Measurements from ENCODE around the gene TSPAN2. TPM values are rescaled to one million over a fixed set of nuclear protein-coding genes. Genes with fewer than 3 reads are reported as not detected.
A peak's percentile ranks its signal among the peaks of the same experiment; 100 is the strongest.

The TSPAN2 gene
- total and polyA plus RNA-seq, 2 donors from 2014 or later, result 9.9 to 14.6 TPM

DNA sequence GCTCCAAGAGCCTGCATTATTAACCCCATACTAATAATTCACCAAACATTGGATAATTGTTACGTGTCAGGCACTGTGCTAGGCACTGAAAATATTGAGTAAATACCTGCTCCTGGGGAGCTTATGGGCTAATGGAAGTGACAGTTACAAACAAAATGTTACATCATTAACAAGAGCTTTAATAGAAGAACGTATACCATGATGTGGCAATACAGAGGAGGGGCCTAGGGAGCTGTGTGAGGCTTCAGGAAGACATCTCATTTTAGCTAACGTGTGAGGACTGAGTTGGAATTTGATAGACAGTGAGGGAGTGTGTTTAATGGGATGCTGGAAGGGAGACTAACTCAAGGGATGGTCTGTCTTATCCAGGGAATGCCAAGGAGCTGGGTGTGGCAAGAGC is 16.5 kb upstream of the TSPAN2 start:
- H3K27ac ChIP-seq (ENCODE audit: low read depth in 2 of 2, low read length in 2 of 2), result no peak overlapping the region
- H3K27me3 ChIP-seq (ENCODE audit: control insufficient read depth, insufficient read depth, low read length), result no peaks in the 10 kb centered on the region
- no peak overlapping the region for H3K4me3 ChIP-seq (ENCODE audit: low read length in 3 of 3)
- DNase-seq, result no peak
- no peaks in the 10 kb centered on the region for H3K4me1 ChIP-seq (ENCODE audit: control insufficient read depth in 2 of 3, insufficient read depth in 2 of 3, low read depth in 1 of 3, low read length in 3 of 3)
- no peak overlapping the region for H3K9ac ChIP-seq (ENCODE audit: low read length in 3 of 3)
- TF ChIP-seq, protein P1, sequence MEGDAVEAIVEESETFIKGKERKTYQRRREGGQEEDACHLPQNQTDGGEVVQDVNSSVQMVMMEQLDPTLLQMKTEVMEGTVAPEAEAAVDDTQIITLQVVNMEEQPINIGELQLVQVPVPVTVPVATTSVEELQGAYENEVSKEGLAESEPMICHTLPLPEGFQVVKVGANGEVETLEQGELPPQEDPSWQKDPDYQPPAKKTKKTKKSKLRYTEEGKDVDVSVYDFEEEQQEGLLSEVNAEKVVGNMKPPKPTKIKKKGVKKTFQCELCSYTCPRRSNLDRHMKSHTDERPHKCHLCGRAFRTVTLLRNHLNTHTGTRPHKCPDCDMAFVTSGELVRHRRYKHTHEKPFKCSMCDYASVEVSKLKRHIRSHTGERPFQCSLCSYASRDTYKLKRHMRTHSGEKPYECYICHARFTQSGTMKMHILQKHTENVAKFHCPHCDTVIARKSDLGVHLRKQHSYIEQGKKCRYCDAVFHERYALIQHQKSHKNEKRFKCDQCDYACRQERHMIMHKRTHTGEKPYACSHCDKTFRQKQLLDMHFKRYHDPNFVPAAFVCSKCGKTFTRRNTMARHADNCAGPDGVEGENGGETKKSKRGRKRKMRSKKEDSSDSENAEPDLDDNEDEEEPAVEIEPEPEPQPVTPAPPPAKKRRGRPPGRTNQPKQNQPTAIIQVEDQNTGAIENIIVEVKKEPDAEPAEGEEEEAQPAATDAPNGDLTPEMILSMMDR (IDR thresholded peaks at IDR 0.05; ENCODE audit: borderline replicate concordance, extremely low read depth, insufficient read depth), result no peak
- intact Hi-C loops (cut with DNase I), result no loop called here
- H3K36me3 ChIP-seq (ENCODE audit: control insufficient read depth in 2 of 3, insufficient read depth in 3 of 3, low read length in 3 of 3), result no peaks in the 10 kb centered on the region
- no peak for FAIRE-seq
- no peaks in the 10 kb centered on the region for H3K9me3 ChIP-seq (ENCODE audit: control insufficient read depth in 2 of 3, insufficient read depth in 1 of 3, low read length in 3 of 3)

DNA sequence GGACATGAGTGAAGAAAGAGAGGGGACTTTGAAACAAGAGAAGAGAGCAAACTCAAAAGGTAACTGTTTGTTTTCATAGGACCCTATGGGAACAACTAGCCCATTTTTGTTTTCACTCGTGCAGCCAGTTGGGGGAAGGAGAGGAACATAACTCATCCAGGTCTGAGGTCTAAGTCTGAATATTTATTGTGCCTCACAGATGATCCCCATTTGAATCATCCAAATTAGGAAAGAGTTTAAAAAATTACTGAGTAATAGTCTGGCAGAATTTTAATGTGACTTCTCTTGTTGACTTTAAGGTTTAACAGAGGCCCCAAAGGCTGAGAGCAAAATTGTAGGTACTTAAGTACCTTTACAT is 10.4 kb upstream of the TSPAN2 start:
- peak overlapping the region; percentile 18 to 33 for H3K27ac ChIP-seq (ENCODE audit: low read depth in 2 of 2, low read length in 2 of 2)
- DNase-seq, result no peak

DNA sequence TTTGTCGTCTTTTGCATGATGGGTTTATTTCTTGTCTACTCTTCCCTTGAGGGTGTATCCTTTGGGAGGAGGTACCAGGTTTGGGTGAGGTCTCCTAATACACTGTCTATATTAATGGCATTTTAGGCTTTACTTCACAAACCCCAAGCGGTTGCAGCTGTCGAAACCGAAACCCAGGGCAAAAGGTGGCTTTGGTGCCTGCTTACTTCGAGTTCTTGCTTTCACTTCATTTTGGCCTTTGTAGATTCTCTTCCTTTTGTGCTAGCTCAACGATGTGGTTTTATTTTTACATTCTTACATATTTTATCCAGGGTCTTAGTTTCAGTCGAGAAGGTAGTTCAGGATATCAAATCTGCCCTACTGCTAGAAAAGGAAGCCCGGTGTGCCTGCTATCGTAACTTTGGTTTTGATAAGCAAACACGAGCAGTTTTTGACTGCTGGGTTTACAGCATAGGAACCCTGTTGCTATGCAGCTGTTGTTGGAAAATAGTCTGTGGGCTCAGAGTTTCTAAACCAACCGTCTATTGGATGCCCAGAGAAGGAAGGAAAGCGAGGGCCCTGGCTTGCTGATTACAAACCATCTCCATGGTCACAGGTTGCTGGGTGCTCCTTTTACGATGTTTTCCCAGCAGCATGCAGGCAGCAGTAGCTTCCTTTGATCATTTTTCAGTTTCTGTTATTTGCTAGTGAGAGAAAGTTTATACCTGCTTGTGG is 9.8 kb upstream of the TSPAN2 start:
- peak overlapping the region in 1 of 2 donors; percentile 18 for H3K27ac ChIP-seq (ENCODE audit: low read depth in 2 of 2, low read length in 2 of 2)
- H3K4me3 ChIP-seq (ENCODE audit: low read length in 3 of 3), result peak overlapping the region; percentile 22 to 67 (median 63)
- intact Hi-C loops (cut with DNase I), result no loop called here
- TF ChIP-seq, protein P1 (IDR thresholded peaks at IDR 0.05; ENCODE audit: borderline replicate concordance, extremely low read depth, insufficient read depth), result no peak
- FAIRE-seq (no peak), DNase-seq (peak in 4 of 5 donors; percentile 65 to 94 (median 90))
- no peaks in the 10 kb centered on the region for H3K27me3 ChIP-seq (ENCODE audit: control insufficient read depth, insufficient read depth, low read length)
- H3K9me3 ChIP-seq (ENCODE audit: control insufficient read depth in 2 of 3, insufficient read depth in 1 of 3, low read length in 3 of 3), result no peaks in the 10 kb centered on the region
- H3K36me3 ChIP-seq (ENCODE audit: control insufficient read depth in 2 of 3, insufficient read depth in 3 of 3, low read length in 3 of 3), result no peaks in the 10 kb centered on the region
- no peaks in the 10 kb centered on the region for H3K4me1 ChIP-seq (ENCODE audit: control insufficient read depth in 2 of 3, insufficient read depth in 2 of 3, low read depth in 1 of 3, low read length in 3 of 3)
- peak overlapping the region in 2 of 3 donors; percentile 51 to 62 for H3K9ac ChIP-seq (ENCODE audit: low read length in 3 of 3)

More for the DNA sequence above, 10.4 kb upstream of the TSPAN2 start:
- Histone ChIP-seq H3K9me3 (ENCODE audit: control insufficient read depth in 2 of 3, insufficient read depth in 1 of 3, low read length in 3 of 3) (no peaks in the 10 kb centered on the region), H3K36me3 (ENCODE audit: control insufficient read depth in 2 of 3, insufficient read depth in 3 of 3, low read length in 3 of 3) (no peaks in the 10 kb centered on the region), H3K4me3 (ENCODE audit: low read length in 3 of 3) (peak overlapping the region in 2 of 3 donors; percentile 63 to 67), H3K4me1 (ENCODE audit: control insufficient read depth in 2 of 3, insufficient read depth in 2 of 3, low read depth in 1 of 3, low read length in 3 of 3) (no peaks in the 10 kb centered on the region), H3K9ac (ENCODE audit: low read length in 3 of 3) (no peak overlapping the region), H3K27me3 (ENCODE audit: control insufficient read depth, insufficient read depth, low read length) (no peaks in the 10 kb centered on the region)
- TF ChIP-seq, protein P1 (IDR thresholded peaks at IDR 0.05; ENCODE audit: borderline replicate concordance, extremely low read depth, insufficient read depth), result no peak
- intact Hi-C loops (cut with DNase I), result no loop called here
- no peak for FAIRE-seq
